ENCODE data around the gene SH2B3. TPM values are rescaled to one million over a fixed set of nuclear protein-coding genes. Genes with fewer than 3 reads are reported as not detected.

Gene SH2B3
- total RNA-seq, 1 donor from 2014 or later = 18.3 TPM

- no peak for DNase-seq (ENCODE audit: low spot score)
- Mint-ChIP-seq H3K27ac (ENCODE audit: unreplicated experiment) (no peak overlapping the region), H3K9me3 (ENCODE audit: low read depth) (no peaks in the 10 kb centered on the region), H3K27me3 (ENCODE audit: low read depth) (no peaks in the 10 kb centered on the region), H3K36me3 (ENCODE audit: low read depth) (peaks cover 19% of the 10 kb centered on the region), H3K4me1 (ENCODE audit: low read depth) (peaks cover 28% of the 10 kb centered on the region), H3K4me3 (ENCODE audit: unreplicated experiment) (no peak overlapping the region)
- TF ChIP-seq CTCF (IDR thresholded peaks at IDR 0.05) = no peak
These were observed 47.6 kb downstream of the SH2B3 start for GRCh38 chr12:111453071-111453989.

DNA sequence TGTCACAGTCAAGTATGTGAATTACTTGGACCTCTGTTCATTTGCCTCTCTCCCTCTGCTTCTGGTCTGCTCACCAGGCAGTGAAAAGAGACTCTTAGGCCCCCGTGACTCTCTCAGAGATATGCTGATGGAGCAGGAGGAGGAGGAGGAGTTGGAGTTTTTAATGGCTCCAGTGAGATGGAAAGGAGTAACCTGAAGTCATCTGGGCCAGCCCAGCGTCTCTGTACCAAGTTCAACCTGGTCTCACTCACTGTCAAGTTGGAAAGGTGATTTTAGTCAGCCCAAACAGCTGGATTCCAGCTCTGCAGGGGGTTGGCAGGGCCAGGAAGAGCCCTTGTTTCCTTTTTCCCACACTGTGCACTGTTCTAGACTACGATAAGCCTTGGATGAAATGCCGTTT is 48.6 kb downstream of the SH2B3 start:
- no peak for TF ChIP-seq CTCF (IDR thresholded peaks at IDR 0.05)
- no peak overlapping the region for H3K4me3 Mint-ChIP-seq (ENCODE audit: unreplicated experiment)
- H3K27ac Mint-ChIP-seq (ENCODE audit: unreplicated experiment) = peak overlapping the region; percentile 78
- DNase-seq (ENCODE audit: low spot score) = no peak
- peaks cover 32% of the 10 kb centered on the region for H3K4me1 Mint-ChIP-seq (ENCODE audit: low read depth)
- no peaks in the 10 kb centered on the region for H3K9me3 Mint-ChIP-seq (ENCODE audit: low read depth)
- peaks cover 17% of the 10 kb centered on the region for H3K36me3 Mint-ChIP-seq (ENCODE audit: low read depth)
- no peaks in the 10 kb centered on the region for H3K27me3 Mint-ChIP-seq (ENCODE audit: low read depth)

DNA sequence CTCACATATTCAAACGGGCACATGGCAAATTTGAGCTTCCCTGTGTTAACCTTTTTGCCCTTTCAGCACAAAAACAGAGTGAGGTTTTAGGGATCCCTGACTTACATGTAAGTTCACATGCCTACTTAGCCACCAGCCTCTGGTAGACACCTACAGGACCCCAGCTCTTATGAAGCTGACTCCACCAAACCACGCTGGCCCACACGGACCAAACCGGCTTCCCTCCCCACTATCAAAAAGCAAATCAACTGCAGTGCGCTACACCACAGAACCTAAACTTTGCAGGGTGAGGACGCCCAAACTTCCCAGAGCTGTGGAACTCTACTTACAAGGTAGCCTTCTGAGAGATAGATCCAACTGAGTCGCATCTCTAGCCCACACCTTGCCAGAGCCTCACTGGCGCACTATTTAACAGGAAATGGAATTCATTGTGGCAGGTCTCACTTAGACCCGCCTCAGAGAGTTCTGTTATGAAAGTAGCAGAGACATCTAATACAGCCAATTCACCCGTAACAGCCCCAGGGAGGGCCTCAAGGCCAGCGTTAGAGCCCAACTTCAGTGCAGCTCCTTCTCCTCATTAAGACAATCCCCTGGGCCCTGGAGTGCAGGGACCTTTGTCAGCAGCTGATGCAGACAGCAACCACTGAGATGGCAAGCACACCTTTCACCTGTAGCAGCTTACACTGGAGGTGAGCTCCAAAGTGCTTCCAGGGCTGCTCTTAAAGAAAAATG is 49.2 kb downstream of the SH2B3 start:
- H3K4me3 Mint-ChIP-seq (ENCODE audit: unreplicated experiment) = no peak overlapping the region
- peak overlapping the region; percentile 78 for H3K27ac Mint-ChIP-seq (ENCODE audit: unreplicated experiment)
- no peaks in the 10 kb centered on the region for H3K27me3 Mint-ChIP-seq (ENCODE audit: low read depth)
- no peaks in the 10 kb centered on the region for H3K9me3 Mint-ChIP-seq (ENCODE audit: low read depth)
- peaks cover 17% of the 10 kb centered on the region for H3K36me3 Mint-ChIP-seq (ENCODE audit: low read depth)
- no peak for DNase-seq (ENCODE audit: low spot score)
- no peak for TF ChIP-seq CTCF (IDR thresholded peaks at IDR 0.05)
- peaks cover 32% of the 10 kb centered on the region for H3K4me1 Mint-ChIP-seq (ENCODE audit: low read depth)

- DNase-seq (ENCODE audit: low spot score) = no peak
- H3K4me3 Mint-ChIP-seq (ENCODE audit: unreplicated experiment) = no peak overlapping the region
- peak overlapping the region; percentile 78 for H3K27ac Mint-ChIP-seq (ENCODE audit: unreplicated experiment)
- peaks cover 32% of the 10 kb centered on the region for H3K4me1 Mint-ChIP-seq (ENCODE audit: low read depth)
- H3K27me3 Mint-ChIP-seq (ENCODE audit: low read depth) = no peaks in the 10 kb centered on the region
- no peak for TF ChIP-seq CTCF (IDR thresholded peaks at IDR 0.05)
- peaks cover 16% of the 10 kb centered on the region for H3K36me3 Mint-ChIP-seq (ENCODE audit: low read depth)
- no peaks in the 10 kb centered on the region for H3K9me3 Mint-ChIP-seq (ENCODE audit: low read depth)
These were observed 50.0 kb downstream of the SH2B3 start for GRCh38 chr12:111455448-111456320.
